ENCODE measurements around the gene IRF2BPL.

Gene IRF2BPL

GRCh38 chr14:77068517-77069200 lies 40.2 kb upstream of the IRF2BPL start:
- DNase-seq (no peak), ATAC-seq (ENCODE audit: insufficient read depth, low read depth) (no peak)
- Histone ChIP-seq H3K9ac (ENCODE audit: low read depth, low read length) (no peak overlapping the region), H4K20me1 (ENCODE audit: insufficient read depth, low read length) (no peaks in the 10 kb centered on the region; the same call in 1 of the 2 replicates), H3K9me3 (ENCODE audit: insufficient read depth, low read length, severe bottlenecking) (no peaks in the 10 kb centered on the region), H3K4me3 (ENCODE audit: low read depth in 1 of 2, low read length in 2 of 2) (no peak overlapping the region), H3K36me3 (ENCODE audit: insufficient read depth, low read length) (no peaks in the 10 kb centered on the region), H3K4me1 (ENCODE audit: insufficient read depth, low read length) (no peaks in the 10 kb centered on the region), H3K4me2 (ENCODE audit: insufficient read depth, low read length) (no peak overlapping the region), H3K79me2 (ENCODE audit: insufficient read depth, low read length) (no peaks in the 10 kb centered on the region), H3K27ac (ENCODE audit: low read length) (no peak overlapping the region), H3K27me3 (ENCODE audit: insufficient read depth, low read length, poor library complexity) (peaks cover 9% of the 10 kb centered on the region), H2AFZ (ENCODE audit: low read depth, low read length) (no peak overlapping the region)
- TF ChIP-seq, protein P1, sequence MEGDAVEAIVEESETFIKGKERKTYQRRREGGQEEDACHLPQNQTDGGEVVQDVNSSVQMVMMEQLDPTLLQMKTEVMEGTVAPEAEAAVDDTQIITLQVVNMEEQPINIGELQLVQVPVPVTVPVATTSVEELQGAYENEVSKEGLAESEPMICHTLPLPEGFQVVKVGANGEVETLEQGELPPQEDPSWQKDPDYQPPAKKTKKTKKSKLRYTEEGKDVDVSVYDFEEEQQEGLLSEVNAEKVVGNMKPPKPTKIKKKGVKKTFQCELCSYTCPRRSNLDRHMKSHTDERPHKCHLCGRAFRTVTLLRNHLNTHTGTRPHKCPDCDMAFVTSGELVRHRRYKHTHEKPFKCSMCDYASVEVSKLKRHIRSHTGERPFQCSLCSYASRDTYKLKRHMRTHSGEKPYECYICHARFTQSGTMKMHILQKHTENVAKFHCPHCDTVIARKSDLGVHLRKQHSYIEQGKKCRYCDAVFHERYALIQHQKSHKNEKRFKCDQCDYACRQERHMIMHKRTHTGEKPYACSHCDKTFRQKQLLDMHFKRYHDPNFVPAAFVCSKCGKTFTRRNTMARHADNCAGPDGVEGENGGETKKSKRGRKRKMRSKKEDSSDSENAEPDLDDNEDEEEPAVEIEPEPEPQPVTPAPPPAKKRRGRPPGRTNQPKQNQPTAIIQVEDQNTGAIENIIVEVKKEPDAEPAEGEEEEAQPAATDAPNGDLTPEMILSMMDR (IDR thresholded peaks at IDR 0.05; ENCODE audit: borderline replicate concordance, extremely low read depth, low read length, poor library complexity, severe bottlenecking), result no peak
- no peak for TF ChIP-seq EZH2 (IDR thresholded peaks at IDR 0.05; ENCODE audit: borderline replicate concordance, low read depth, low read length, severe bottlenecking)

GRCh38 chr14:77067632-77068516 lies 39.4 kb upstream of the IRF2BPL start:
- H3K27ac ChIP-seq (ENCODE audit: low read length), result no peak overlapping the region
- no peaks in the 10 kb centered on the region for H3K4me1 ChIP-seq (ENCODE audit: insufficient read depth, low read length)
- TF ChIP-seq EZH2 (IDR thresholded peaks at IDR 0.05; ENCODE audit: borderline replicate concordance, low read depth, low read length, severe bottlenecking), result no peak
- TF ChIP-seq, protein P1 (IDR thresholded peaks at IDR 0.05; ENCODE audit: borderline replicate concordance, extremely low read depth, low read length, poor library complexity, severe bottlenecking), result peak; percentile 87

DNA sequence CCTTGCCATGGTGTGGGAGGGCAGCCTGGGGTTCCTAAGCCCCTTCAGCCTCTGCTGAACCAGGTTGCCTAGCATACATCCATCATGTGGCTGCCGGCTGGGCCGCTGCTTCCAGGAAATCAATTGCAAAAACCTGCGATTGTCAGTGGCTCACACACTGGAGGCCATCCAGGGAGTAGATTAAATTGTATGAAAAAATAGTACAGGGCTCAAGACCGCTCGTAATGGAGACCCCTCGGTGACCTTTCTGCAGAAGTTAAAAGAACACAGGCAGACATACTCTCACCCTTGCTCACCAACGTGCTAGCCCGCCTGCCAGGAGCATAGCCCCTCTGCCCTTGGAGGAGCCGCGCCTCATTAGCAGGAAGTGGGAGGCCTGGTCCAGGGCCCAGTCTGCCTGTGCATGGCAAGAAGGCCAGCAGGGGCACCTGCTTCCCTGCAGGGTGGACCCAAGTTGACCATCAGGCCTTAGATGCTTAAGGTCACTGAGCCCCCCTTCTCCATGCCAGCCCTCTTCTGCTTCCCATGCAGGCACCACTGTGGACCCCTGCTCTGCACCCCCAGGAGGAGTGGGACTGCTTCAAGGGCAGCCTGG lies 38.2 kb upstream of the IRF2BPL start:
- TF ChIP-seq, protein P1 (IDR thresholded peaks at IDR 0.05; ENCODE audit: borderline replicate concordance, extremely low read depth, low read length, poor library complexity, severe bottlenecking), result no peak
- TF ChIP-seq EZH2 (IDR thresholded peaks at IDR 0.05; ENCODE audit: borderline replicate concordance, low read depth, low read length, severe bottlenecking), result no peak
- no peaks in the 10 kb centered on the region for H3K9me3 ChIP-seq (ENCODE audit: insufficient read depth, low read length, severe bottlenecking)
- no peaks in the 10 kb centered on the region for H3K36me3 ChIP-seq (ENCODE audit: insufficient read depth, low read length)
- H4K20me1 ChIP-seq (ENCODE audit: insufficient read depth, low read length), result no peaks in the 10 kb centered on the region; the same call in 1 of the 2 replicates
- no peaks in the 10 kb centered on the region for H3K79me2 ChIP-seq (ENCODE audit: insufficient read depth, low read length)
- H3K27me3 ChIP-seq (ENCODE audit: insufficient read depth, low read length, poor library complexity), result peaks cover 6% of the 10 kb centered on the region
- H3K4me1 ChIP-seq (ENCODE audit: insufficient read depth, low read length), result no peaks in the 10 kb centered on the region
- H3K9ac ChIP-seq (ENCODE audit: low read depth, low read length), result no peak overlapping the region
- DNase-seq (no peak), ATAC-seq (ENCODE audit: insufficient read depth, low read depth) (no peak)
- no peak overlapping the region for H3K4me3 ChIP-seq (ENCODE audit: low read depth in 1 of 2, low read length in 2 of 2)
- H3K27ac ChIP-seq (ENCODE audit: low read length), result no peak overlapping the region
- no peak overlapping the region for H2AFZ ChIP-seq (ENCODE audit: low read depth, low read length)
- no peak overlapping the region for H3K4me2 ChIP-seq (ENCODE audit: insufficient read depth, low read length)

More at GRCh38 chr14:77067632-77068516, 39.4 kb upstream of the IRF2BPL start:
- Histone ChIP-seq H3K9ac (ENCODE audit: low read depth, low read length) (no peak overlapping the region), H3K79me2 (ENCODE audit: insufficient read depth, low read length) (no peaks in the 10 kb centered on the region), H3K4me3 (ENCODE audit: low read depth in 1 of 2, low read length in 2 of 2) (no peak overlapping the region), H3K4me2 (ENCODE audit: insufficient read depth, low read length) (no peak overlapping the region), H4K20me1 (ENCODE audit: insufficient read depth, low read length) (no peaks in the 10 kb centered on the region; the same call in 1 of the 2 replicates), H2AFZ (ENCODE audit: low read depth, low read length) (no peak overlapping the region), H3K36me3 (ENCODE audit: insufficient read depth, low read length) (no peaks in the 10 kb centered on the region), H3K9me3 (ENCODE audit: insufficient read depth, low read length, severe bottlenecking) (no peaks in the 10 kb centered on the region), H3K27me3 (ENCODE audit: insufficient read depth, low read length, poor library complexity) (peaks cover 9% of the 10 kb centered on the region)
- ATAC-seq (ENCODE audit: insufficient read depth, low read depth) (peak; percentile 78), DNase-seq (peak; percentile 57)

Data from DND-41 (cell line).